NB4 (cell line): Measurements from ENCODE around the gene MAEL.

ENCODE experiments used
- DNase-seq: peaks from one replicate; pipeline ENCODE4 v3.0.0; 2010; ENCODE audit warnings: low read depth
- H3K4me3 ChIP-seq: one replicate; pipeline ENCODE4 v1.5.1; 2011; ENCODE audit warnings: mild to moderate bottlenecking, low read depth, low read length, moderate library complexity
- MYC ChIP-seq: IDR thresholded peaks from 2 replicates; pipeline ENCODE4 v1.6.1; 2011; ENCODE audit warnings: low read depth, low read length
- POLR2A ChIP-seq: IDR thresholded peaks from 2 replicates; pipeline ENCODE4 v1.6.1; 2011; ENCODE audit warnings: mild to moderate bottlenecking; ENCODE audit not compliant: insufficient read length; ENCODE audit errors: extremely low read depth
- TF ChIP-seq, protein P1 (sequence below): IDR thresholded peaks from 2 replicates; pipeline ENCODE4 v1.6.1; 2011; ENCODE audit warnings: low read depth, low read length
- TF ChIP-seq, protein P2 (sequence below): IDR thresholded peaks from one replicate; pipeline ENCODE4 v1.5.1; 2012; ENCODE audit warnings: low read depth, low read length

MAEL gene

DNA sequence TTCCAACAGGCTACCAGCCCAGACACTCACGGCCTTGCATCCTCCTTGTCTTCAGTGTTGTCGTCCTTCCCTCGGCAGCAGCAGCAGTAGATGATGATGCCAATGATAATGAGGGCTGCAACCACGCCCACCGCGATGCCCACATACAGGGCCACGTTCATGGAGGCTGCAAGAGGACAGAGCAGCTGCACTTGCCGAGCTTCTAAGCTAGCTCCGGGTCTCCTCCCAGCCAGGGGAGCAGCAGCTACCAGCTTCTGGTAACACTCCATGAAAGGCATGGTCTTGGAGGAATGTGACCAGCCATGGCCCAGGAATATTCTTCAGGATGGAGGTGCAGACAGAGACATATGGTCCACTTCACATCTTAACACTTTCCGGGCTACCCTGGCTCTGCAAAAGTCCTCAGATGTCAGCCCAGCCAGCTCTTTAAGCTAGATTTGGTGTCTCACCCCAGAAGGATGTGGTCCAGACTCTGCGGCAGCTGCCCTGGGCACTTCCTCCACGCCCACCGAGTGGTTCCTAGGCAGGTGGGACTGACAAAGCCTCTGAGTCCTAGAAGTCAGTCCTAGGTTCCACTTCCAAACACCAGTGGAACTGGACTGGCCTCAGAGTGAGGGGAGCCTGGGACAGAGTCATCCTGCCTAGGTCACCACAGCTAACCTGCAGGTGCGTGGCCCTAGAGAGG, 66.0 kb downstream of the MAEL start:
- no peak overlapping the region for H3K4me3 ChIP-seq
- TF ChIP-seq, protein P1, sequence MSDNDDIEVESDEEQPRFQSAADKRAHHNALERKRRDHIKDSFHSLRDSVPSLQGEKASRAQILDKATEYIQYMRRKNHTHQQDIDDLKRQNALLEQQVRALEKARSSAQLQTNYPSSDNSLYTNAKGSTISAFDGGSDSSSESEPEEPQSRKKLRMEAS = no peak
- TF ChIP-seq, protein P2, sequence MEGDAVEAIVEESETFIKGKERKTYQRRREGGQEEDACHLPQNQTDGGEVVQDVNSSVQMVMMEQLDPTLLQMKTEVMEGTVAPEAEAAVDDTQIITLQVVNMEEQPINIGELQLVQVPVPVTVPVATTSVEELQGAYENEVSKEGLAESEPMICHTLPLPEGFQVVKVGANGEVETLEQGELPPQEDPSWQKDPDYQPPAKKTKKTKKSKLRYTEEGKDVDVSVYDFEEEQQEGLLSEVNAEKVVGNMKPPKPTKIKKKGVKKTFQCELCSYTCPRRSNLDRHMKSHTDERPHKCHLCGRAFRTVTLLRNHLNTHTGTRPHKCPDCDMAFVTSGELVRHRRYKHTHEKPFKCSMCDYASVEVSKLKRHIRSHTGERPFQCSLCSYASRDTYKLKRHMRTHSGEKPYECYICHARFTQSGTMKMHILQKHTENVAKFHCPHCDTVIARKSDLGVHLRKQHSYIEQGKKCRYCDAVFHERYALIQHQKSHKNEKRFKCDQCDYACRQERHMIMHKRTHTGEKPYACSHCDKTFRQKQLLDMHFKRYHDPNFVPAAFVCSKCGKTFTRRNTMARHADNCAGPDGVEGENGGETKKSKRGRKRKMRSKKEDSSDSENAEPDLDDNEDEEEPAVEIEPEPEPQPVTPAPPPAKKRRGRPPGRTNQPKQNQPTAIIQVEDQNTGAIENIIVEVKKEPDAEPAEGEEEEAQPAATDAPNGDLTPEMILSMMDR = no peak
- TF ChIP-seq MYC (no peak), POLR2A (no peak)
- DNase-seq = no peak

DNA sequence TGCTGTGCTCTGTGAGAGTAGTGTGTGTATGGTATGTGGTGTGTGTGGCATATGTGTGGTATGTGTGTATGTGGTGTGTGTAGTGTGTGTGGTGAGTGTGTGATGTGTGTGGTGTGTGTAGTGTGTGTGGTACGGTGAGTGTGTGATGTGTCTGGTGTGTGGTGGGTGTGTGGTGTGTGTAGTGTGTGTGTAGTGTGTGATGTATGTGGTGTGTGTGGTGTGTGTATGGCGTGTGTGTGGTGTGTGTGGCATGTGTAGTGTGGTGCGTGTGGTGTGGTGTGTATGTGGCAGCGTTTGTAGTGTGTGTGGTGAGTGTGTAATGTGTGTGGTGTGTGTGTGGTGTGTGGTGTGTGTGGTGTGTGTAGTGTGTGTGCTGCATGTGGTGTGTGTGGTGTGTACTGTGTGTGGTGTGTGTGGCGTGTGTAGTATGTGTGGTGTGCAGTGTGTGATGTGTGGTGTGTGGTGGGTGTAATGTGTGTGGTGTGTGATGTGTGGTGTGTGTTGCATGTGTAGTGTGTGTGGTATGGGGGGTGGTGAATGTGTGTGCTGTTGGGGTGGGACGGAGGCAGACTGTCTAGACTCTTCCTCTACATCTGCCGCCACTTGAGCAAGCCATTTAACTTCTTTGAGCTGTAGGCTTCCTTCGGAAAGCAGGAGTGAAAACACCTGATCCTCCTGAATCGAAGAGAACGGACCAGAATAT, 67.6 kb downstream of the MAEL start:
- no peak for DNase-seq
- TF ChIP-seq, protein P2 = no peak
- no peak for TF ChIP-seq POLR2A
- H3K4me3 ChIP-seq = no peak overlapping the region

DNA sequence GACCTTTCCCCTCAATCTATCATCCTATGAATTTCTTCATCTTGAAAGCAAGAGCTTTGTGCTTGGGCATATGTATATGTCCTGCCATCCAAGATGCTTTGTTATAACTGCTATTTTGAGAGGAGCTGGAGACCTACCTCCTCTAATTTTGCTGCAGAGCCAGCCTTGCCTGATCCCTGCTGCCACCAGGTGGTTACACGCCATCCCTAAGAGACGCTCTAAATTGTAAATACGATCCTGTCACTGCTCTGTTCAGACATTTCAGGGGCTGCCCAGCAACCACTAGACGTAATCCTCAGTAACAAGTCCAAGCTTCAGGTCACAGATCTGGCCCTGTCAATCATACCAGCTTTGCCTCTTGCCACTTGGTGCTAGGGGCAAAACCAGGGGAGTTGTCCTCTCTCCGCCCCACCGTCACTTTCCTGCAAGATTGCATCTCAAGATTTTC, 68.2 kb downstream of the MAEL start:
- TF ChIP-seq, protein P2 = peak; percentile 27
- TF ChIP-seq POLR2A = no peak
- TF ChIP-seq, protein P1 = no peak

DNA sequence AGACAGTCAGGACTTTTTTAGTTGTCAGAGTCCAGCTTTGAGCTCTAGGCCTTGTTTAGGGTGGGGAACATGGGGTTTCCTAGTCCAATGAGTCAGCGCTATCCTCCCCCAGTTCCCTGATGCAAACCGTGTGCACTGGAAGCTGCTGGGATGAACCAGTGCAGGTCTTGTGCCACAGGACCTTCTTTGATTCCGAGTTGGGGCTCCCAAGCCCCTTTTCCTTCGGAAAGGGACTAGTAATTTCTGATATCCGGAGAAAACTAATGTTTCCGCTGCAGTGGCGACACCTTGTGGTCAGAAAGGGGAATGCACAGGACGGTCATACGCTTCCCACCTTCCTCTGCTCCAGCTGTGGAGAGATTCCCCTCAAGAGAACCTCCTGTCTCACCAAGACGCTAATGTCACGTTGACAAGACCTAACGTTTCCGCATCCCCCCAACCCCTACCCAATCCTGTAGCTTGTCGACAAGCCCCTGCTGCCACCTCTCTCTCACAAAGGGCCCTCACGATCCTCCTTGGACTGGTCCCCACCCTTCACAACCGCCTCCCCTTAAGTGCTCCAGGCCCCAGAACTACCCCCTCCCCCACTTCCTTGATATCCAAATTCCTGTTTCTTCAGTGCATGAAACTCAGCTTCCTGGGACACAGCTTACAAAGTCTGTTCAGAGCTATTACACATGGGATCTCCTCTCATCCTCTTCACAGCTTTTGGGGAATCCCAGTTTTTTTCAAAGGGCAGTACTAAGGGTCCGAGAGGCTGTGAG, 70.1 kb downstream of the MAEL start:
- TF ChIP-seq, protein P2 = peak; percentile 82
- TF ChIP-seq MYC (no peak), POLR2A (no peak)
- TF ChIP-seq, protein P1 = no peak
- no peak overlapping the region for H3K4me3 ChIP-seq
- peak; percentile 70 for DNase-seq

More for the DNA sequence above, 68.2 kb downstream of the MAEL start:
- peak; percentile 59 for DNase-seq
- H3K4me3 ChIP-seq = no peak overlapping the region

DNA sequence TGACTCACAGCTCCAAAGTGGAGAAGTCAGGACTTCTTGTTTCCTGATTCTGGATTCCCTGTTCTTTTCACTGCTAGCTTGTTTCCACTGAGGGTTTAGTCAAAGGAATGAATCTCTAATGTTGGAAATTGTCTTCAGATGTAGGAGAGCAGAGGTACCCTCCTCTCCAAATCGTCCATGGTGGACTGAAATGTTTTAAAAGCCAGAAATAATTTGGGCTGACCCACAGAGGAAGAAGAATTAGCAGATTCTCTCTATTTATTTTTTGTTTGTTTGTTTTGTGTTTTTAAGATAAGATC, 70.7 kb downstream of the MAEL start:
- DNase-seq = no peak
- TF ChIP-seq, protein P2 = no peak
- no peak for TF ChIP-seq MYC
- H3K4me3 ChIP-seq = no peak overlapping the region
